Muscle layer of colon (tissue), 2 donors: ENCODE results near the gene PAX2.

Experiments used
- H3K27ac ChIP-seq: one replicate; pipeline ENCODE4 v1.7.0; 2013; ENCODE audit warnings: low read depth, mild to moderate bottlenecking, low read length, moderate library complexity
- H3K27me3 ChIP-seq, 2 donors: one replicate each; pipeline ENCODE4 v1.7.0; 2013; ENCODE audit warnings: low read length in 2 of 2, mild to moderate bottlenecking in 2 of 2; ENCODE audit not compliant: insufficient read depth in 2 of 2, control insufficient read depth in 1 of 2
- H3K36me3 ChIP-seq: one replicate; pipeline ENCODE4 v1.7.0; 2013; ENCODE audit warnings: mild to moderate bottlenecking, low read length; ENCODE audit not compliant: insufficient read depth
- H3K4me1 ChIP-seq: one replicate; pipeline ENCODE4 v1.7.0; 2013; ENCODE audit warnings: mild to moderate bottlenecking, low read length; ENCODE audit not compliant: insufficient read depth
- H3K4me3 ChIP-seq, 2 donors: one replicate each; pipeline ENCODE4 v1.7.0; 2013; ENCODE audit warnings: low read length in 2 of 2, low read depth in 1 of 2, mild to moderate bottlenecking in 1 of 2, moderate library complexity in 1 of 2
- H3K9ac ChIP-seq: one replicate; pipeline ENCODE4 v1.7.0; 2013; ENCODE audit warnings: low read length
- H3K9me3 ChIP-seq: one replicate; pipeline ENCODE4 v1.7.0; 2013; ENCODE audit warnings: mild to moderate bottlenecking, low read length
- donor health status: abdominal sarcoma.
- donor health status: Adenocarcinoma of cecum.

PAX2 gene

GRCh38 chr10:100829097-100829870 is 83.9 kb downstream of the PAX2 start:
- H3K36me3 ChIP-seq: no peaks in the 10 kb centered on the region
- H3K9ac ChIP-seq: no peak overlapping the region
- H3K27me3 ChIP-seq: peaks cover 57 to 84% of the 10 kb centered on the region in 2 donors
- no peak overlapping the region for H3K4me3 ChIP-seq
- no peaks in the 10 kb centered on the region for H3K9me3 ChIP-seq
- H3K27ac ChIP-seq: no peak overlapping the region
- H3K4me1 ChIP-seq: peaks cover 16% of the 10 kb centered on the region

DNA sequence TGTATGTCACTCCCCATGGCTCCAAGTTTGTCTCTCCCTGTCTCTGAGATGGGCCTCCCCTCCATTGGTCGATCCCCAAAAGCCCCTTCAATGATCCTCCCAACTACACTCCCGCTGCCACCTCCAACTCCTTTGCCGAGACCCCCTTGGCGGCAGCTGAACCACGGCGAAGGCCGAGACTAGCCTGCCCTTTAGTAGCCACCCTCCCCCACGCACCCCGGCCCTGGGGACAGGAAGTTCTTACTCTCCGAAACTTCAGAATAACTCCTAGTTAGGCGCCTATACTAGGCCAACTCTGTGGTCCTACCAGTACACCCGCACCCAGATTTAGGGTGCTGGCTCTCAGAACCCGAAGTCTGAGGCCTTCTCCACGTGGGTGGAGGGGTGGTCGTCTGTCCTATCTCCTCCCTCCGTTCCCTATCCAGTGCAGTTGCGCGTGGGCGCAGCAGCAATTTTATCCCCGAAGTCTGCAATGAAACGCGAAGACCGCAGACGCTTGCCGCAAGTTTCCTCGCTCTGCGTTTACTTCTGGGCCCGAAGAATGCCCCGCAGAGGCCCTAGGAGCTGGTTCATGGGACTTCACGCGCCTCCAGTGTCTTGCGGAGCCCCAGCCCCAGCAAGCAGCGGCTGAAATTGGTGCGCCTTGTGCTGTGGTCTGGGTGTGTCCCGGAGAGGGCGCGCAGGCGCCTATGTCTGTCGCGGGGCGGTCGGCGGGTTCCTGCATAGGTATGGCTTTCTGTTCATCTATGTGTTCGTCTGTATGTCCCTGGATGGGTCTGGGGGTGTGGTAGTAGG is 84.7 kb downstream of the PAX2 start:
- Histone ChIP-seq H3K27me3 (peaks cover 49 to 85% of the 10 kb centered on the region in 2 donors), H3K27ac (no peak overlapping the region), H3K36me3 (no peaks in the 10 kb centered on the region), H3K9ac (no peak overlapping the region), H3K9me3 (no peaks in the 10 kb centered on the region), H3K4me3 (no peak overlapping the region), H3K4me1 (peaks cover 16% of the 10 kb centered on the region)

DNA sequence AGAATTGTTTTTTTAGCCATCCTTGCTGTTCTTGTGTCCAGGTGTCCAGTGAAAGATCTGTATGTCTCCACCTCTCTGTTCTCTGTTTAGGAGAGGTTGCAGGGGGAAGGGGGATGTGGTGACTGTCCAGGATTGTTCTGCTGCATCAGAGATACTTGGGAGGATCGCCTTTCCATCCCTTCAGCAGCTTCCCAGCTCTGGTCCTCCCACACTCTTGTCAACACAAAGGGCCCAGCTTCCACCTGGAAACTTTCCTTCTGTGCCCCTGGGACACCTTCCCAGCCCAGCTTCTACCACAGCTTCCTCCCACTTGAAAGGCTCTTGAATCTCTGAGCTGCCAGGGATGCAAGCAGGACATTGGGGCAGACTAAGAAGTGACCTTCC is 85.3 kb downstream of the PAX2 start:
- Histone ChIP-seq H3K9me3 (no peaks in the 10 kb centered on the region), H3K27ac (no peak overlapping the region), H3K9ac (no peak overlapping the region), H3K27me3 (peaks cover 43 to 85% of the 10 kb centered on the region in 2 donors), H3K4me3 (no peak overlapping the region), H3K4me1 (peaks cover 16% of the 10 kb centered on the region), H3K36me3 (no peaks in the 10 kb centered on the region)

DNA sequence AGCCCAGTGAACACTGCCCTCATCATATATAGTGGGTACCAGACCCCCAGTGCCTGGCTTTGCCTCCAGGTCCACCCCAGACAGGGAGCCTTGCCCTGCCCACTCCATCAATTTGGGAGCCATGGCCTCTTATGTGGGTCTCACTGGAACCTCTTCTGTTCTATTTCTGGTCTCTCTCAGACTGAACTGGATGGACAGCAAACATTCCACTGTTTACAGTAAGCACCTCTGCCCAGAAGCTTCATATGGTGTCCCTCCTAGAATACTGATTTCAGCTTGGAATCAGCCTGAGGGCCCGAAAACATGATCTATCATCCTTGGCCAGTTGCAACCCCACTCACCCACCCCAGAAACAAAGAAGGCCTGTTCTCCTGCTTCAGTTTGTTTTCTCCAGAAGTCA is 86.4 kb downstream of the PAX2 start:
- Histone ChIP-seq H3K27me3 (peaks cover 42 to 75% of the 10 kb centered on the region in 2 donors), H3K4me3 (no peak overlapping the region), H3K36me3 (no peaks in the 10 kb centered on the region), H3K4me1 (peaks cover 16% of the 10 kb centered on the region), H3K9ac (no peak overlapping the region), H3K9me3 (no peaks in the 10 kb centered on the region), H3K27ac (no peak overlapping the region)

- Histone ChIP-seq H3K4me1 (no peaks in the 10 kb centered on the region), H3K9ac (no peak overlapping the region), H3K4me3 (no peak overlapping the region), H3K27ac (no peak overlapping the region), H3K27me3 (peaks cover 11 to 45% of the 10 kb centered on the region in 2 donors), H3K36me3 (no peaks in the 10 kb centered on the region), H3K9me3 (peaks cover 3% of the 10 kb centered on the region)
Observed at GRCh38 chr10:100835810-100836209, 90.4 kb downstream of the PAX2 start.

DNA sequence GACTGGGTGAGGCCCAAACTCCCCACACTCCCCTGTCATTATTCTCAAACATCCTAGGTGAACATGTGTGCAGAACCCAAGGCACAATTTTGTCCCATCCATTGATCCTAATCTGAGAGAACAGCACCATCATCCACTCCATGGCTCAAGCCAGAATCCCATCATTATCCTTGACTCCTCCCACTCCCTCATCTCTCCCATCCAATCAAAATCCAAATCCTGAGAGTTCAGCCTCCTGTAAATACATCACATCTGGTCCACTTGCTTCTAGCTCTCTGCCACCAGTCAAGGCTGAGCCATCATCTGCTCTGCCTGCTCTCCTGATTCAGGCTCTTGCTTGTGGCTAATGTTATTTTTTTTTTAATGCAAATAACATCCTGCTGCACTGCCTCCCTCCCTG is 91.5 kb downstream of the PAX2 start:
- H3K4me3 ChIP-seq: no peak overlapping the region
- H3K27ac ChIP-seq: no peak overlapping the region
- H3K9me3 ChIP-seq: peaks cover 3% of the 10 kb centered on the region
- no peak overlapping the region for H3K9ac ChIP-seq
- no peaks in the 10 kb centered on the region for H3K4me1 ChIP-seq
- H3K36me3 ChIP-seq: no peaks in the 10 kb centered on the region
- peaks cover 3 to 35% of the 10 kb centered on the region in 2 donors for H3K27me3 ChIP-seq

- Histone ChIP-seq H3K9ac (no peak overlapping the region), H3K4me3 (no peak overlapping the region), H3K4me1 (no peaks in the 10 kb centered on the region), H3K9me3 (peaks cover 3% of the 10 kb centered on the region), H3K36me3 (no peaks in the 10 kb centered on the region), H3K27ac (no peak overlapping the region), H3K27me3 (peaks cover 0 to 32% of the 10 kb centered on the region in 2 donors)
Observed at GRCh38 chr10:100837300-100837699, 91.9 kb downstream of the PAX2 start.

DNA sequence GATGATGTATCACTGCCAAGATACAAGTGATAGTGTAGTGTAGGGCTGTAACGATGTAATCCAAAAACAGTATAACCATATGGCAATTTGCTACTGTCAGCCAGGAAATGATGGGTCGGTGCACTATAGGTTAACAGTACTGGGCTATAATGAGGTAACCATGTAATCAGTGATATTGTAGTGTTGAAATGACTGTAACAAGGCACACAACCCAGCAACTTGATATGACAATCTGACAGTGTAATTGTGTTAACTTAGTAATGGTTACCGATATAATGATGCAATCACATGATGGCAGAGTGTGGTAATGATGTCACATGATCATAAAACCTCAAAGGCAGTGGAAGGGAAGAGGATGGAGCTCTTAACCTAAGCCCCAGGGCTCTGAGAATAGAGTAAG is 93.6 kb downstream of the PAX2 start:
- Histone ChIP-seq H3K4me3 (no peak overlapping the region), H3K27ac (no peak overlapping the region), H3K27me3 (peaks cover 0 to 24% of the 10 kb centered on the region in 2 donors), H3K9ac (no peak overlapping the region), H3K9me3 (peaks cover 3% of the 10 kb centered on the region), H3K36me3 (no peaks in the 10 kb centered on the region), H3K4me1 (no peaks in the 10 kb centered on the region)

DNA sequence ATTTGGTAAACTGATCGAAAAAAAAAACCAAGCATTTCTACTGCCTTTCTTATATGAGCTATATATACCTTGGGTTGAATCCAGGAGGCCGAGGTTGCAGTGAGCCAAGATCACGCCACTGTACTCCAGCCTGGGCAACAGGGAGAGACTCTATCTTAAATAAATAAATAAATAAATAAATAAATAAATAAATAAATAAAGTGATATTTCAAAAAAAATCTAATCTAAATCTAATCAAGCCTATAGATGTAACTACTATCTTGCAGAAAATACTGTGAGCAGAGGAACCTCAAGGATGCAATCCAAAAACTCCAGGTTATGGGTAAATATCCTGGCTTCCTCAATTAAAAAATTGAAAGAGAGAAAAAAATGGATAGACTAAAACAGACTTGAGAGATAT is 96.1 kb downstream of the PAX2 start:
- Histone ChIP-seq H3K36me3 (no peaks in the 10 kb centered on the region), H3K4me3 (no peak overlapping the region), H3K9ac (no peak overlapping the region), H3K4me1 (no peaks in the 10 kb centered on the region), H3K27me3 (peaks cover 0 to 10% of the 10 kb centered on the region in 2 donors), H3K9me3 (peaks cover 3% of the 10 kb centered on the region), H3K27ac (no peak overlapping the region)

DNA sequence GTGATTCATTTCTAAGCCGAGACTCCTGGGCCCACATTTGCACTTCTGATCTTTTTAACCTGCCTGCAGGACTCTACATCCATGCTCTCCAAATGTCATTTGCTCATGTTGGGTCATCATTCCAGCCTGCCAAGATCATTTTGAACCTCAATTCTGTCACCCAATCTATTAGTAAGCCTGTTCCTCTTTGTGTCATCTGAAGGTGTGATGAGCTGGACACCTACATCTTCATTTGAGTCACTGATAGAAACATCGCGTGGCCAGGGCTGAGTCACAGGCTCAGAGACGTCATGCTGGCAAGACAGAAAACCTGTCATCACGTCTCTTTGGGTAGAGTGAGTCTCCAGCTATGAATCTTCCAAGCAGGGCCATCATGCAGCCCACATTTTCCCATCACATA is 102.1 kb downstream of the PAX2 start:
- no peak overlapping the region for H3K4me3 ChIP-seq
- no peak overlapping the region for H3K27ac ChIP-seq
- H3K27me3 ChIP-seq: peaks cover 0 to 4% of the 10 kb centered on the region in 2 donors
- H3K9ac ChIP-seq: no peak overlapping the region
- H3K4me1 ChIP-seq: no peaks in the 10 kb centered on the region
- no peaks in the 10 kb centered on the region for H3K36me3 ChIP-seq
- H3K9me3 ChIP-seq: no peaks in the 10 kb centered on the region

GRCh38 chr10:100848770-100849169 is 103.4 kb downstream of the PAX2 start:
- Histone ChIP-seq H3K4me3 (no peak overlapping the region), H3K4me1 (no peaks in the 10 kb centered on the region), H3K27me3 (peaks cover 0 to 4% of the 10 kb centered on the region in 2 donors), H3K36me3 (no peaks in the 10 kb centered on the region), H3K27ac (no peak overlapping the region), H3K9ac (no peak overlapping the region), H3K9me3 (no peaks in the 10 kb centered on the region)
